Dedifferentiated amniotic fluid mesenchymal stem cell (primary cell): ENCODE data around the gene YWHAG.
A peak's percentile ranks its signal among the peaks of the same experiment; 100 is the strongest.
"Not testable (repeated sequence)": the region's sequence is repeated elsewhere in the genome, so short reads cannot be mapped to it uniquely, and the experiment has no call there.

Source experiments
- DNase-seq: peaks from one replicate; pipeline ENCODE4 v3.0.0-alpha.2; 2016; ENCODE audit errors: extremely low spot score

Gene YWHAG

GRCh38 chr7:76358481-76359110 lies at the start of gene YWHAG:
TSS of gene YWHAG (minus strand) at chr7:76358991. CDS start at chr7:76358808, 183 bp downstream.
- peak; percentile 80 for DNase-seq

GRCh38 chr7:76408121-76408560 lies 49.4 kb upstream of the YWHAG start:
- no peak for DNase-seq

- no peak for DNase-seq
These were observed 48.9 kb upstream of the YWHAG start for GRCh38 chr7:76407718-76408117.

- no peak for DNase-seq
These were observed 46.9 kb upstream of the YWHAG start for GRCh38 chr7:76405738-76406137.

GRCh38 chr7:76403780-76404494 lies 45.1 kb upstream of the YWHAG start:
- DNase-seq = no peak

- DNase-seq = not testable (repeated sequence)
These were observed 44.3 kb upstream of the YWHAG start for GRCh38 chr7:76403097-76403496.

- DNase-seq = no peak
These were observed 41.5 kb upstream of the YWHAG start for GRCh38 chr7:76400248-76400647.

- no peak for DNase-seq
These were observed 38.8 kb upstream of the YWHAG start for GRCh38 chr7:76397409-76398183.

- no peak for DNase-seq
These were observed 38.1 kb upstream of the YWHAG start for GRCh38 chr7:76396864-76397263.

- no peak for DNase-seq
These were observed 37.4 kb upstream of the YWHAG start for GRCh38 chr7:76395965-76396726.

- DNase-seq = not testable (repeated sequence)
These were observed 36.8 kb upstream of the YWHAG start for GRCh38 chr7:76395605-76395964.

- no peak for DNase-seq
These were observed 36.2 kb upstream of the YWHAG start for GRCh38 chr7:76394957-76395356.

- peak; percentile 77 for DNase-seq
These were observed 34.6 kb upstream of the YWHAG start for GRCh38 chr7:76393116-76394031.

GRCh38 chr7:76392531-76393115 lies 33.8 kb upstream of the YWHAG start:
- no peak for DNase-seq

- DNase-seq = no peak
These were observed 31.3 kb upstream of the YWHAG start for GRCh38 chr7:76390092-76390491.

GRCh38 chr7:76387789-76388188 lies 29.0 kb upstream of the YWHAG start:
- DNase-seq = not testable (repeated sequence)

- DNase-seq = no peak
These were observed 28.0 kb upstream of the YWHAG start for GRCh38 chr7:76386691-76387260.

GRCh38 chr7:76383089-76383944 lies 24.5 kb upstream of the YWHAG start:
- DNase-seq = no peak

GRCh38 chr7:76381814-76382213 lies 23.0 kb upstream of the YWHAG start:
- no peak for DNase-seq
